SK-N-MC (cell line): Measurements from ENCODE around the gene DCAF4.

Source experiments
- EZH2 ChIP-seq: fragments of 200-600 bp; sonication (generic); IDR thresholded peaks from one replicate; pipeline ENCODE4 v1.6.1; 2017; ENCODE audit warnings: antibody characterized with exemption
- POLR2AphosphoS5 ChIP-seq: IDR thresholded peaks from 2 replicates; pipeline ENCODE4 v1.6.1; 2012; ENCODE audit warnings: mild to moderate bottlenecking, low read depth, low read length, borderline replicate concordance

DNA sequence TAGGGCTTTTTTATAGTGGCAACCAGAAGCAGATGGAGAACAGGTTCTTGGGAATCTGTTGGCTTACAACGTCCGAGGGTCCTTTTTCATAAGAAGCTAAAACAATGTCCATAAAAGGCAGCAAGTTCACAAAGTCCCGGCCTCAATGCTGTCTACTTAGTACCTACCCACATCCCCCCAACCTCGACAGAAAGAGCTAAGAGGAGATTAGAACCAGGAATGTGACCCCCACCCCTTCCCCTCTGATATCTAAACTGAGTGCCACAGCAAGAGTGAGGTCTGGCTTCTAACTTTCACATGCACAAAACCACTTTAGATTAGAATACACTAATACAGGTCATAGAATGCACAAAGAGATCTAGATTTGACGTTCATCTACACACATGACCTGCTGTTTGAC, 36.9 kb upstream of the DCAF4 start:
- no peak for TF ChIP-seq EZH2
- TF ChIP-seq POLR2AphosphoS5: no peak
